ENCODE measurements around the gene KBTBD4. TPM values are rescaled to one million over a fixed set of nuclear protein-coding genes. Genes with fewer than 3 reads are reported as not detected.
A peak's percentile ranks its signal among the peaks of the same experiment; 100 is the strongest.
"Not testable (repeated sequence)": the region's sequence is repeated elsewhere in the genome, so short reads cannot be mapped to it uniquely, and the experiment has no call there.

Gene KBTBD4
- polyA plus RNA-seq, 10 donors = 11.2 to 14.5 (median 13.4) TPM

GRCh38 chr11:47564366-47564765 lies 14.4 kb downstream of the KBTBD4 start:
- not testable (repeated sequence) for DNase-seq

GRCh38 chr11:47562393-47562792 lies 16.4 kb downstream of the KBTBD4 start:
- not testable (repeated sequence) for DNase-seq

GRCh38 chr11:47560426-47560825 lies 18.3 kb downstream of the KBTBD4 start:
- no peak for DNase-seq

- DNase-seq = no peak
Observed at GRCh38 chr11:47558695-47559094, 20.1 kb downstream of the KBTBD4 start.

- DNase-seq = not testable (repeated sequence)
Observed at GRCh38 chr11:47557004-47557403, 21.8 kb downstream of the KBTBD4 start.

GRCh38 chr11:47553406-47553743 lies 25.4 kb downstream of the KBTBD4 start:
- DNase-seq = no peak

- peak; percentile 90 to 98 (median 94) for DNase-seq
Observed at GRCh38 chr11:47552566-47553405, 26.0 kb downstream of the KBTBD4 start, which contains the start of gene CELF1. CELF1 (minus strand) TSS chr11:47553132; CDS start chr11:47499523, 53,609 bp downstream.

- DNase-seq = peak in 2 of 3 donors; percentile 20 to 33
Observed at GRCh38 chr11:47552056-47552565, 26.7 kb downstream of the KBTBD4 start.

GRCh38 chr11:47551086-47551485 lies 27.7 kb downstream of the KBTBD4 start:
- DNase-seq = no peak

- DNase-seq = no peak
Observed at GRCh38 chr11:47550288-47551047, 28.3 kb downstream of the KBTBD4 start.

GRCh38 chr11:47546274-47546673 lies 32.5 kb downstream of the KBTBD4 start:
- not testable (repeated sequence) for DNase-seq

- no peak for DNase-seq
Observed at GRCh38 chr11:47545298-47545697, 33.5 kb downstream of the KBTBD4 start.

GRCh38 chr11:47541070-47541469 lies 37.7 kb downstream of the KBTBD4 start:
- no peak for DNase-seq

- DNase-seq = no peak
Observed at GRCh38 chr11:47539681-47540039, 39.1 kb downstream of the KBTBD4 start.

GRCh38 chr11:47538741-47539565 lies 39.8 kb downstream of the KBTBD4 start:
- DNase-seq = no peak

GRCh38 chr11:47536915-47537314 lies 41.9 kb downstream of the KBTBD4 start:
- peak in 2 of 3 donors; percentile 55 to 71 for DNase-seq

- no peak for DNase-seq
Observed at GRCh38 chr11:47534704-47535251, 44.0 kb downstream of the KBTBD4 start.

GRCh38 chr11:47533690-47534151 lies 45.0 kb downstream of the KBTBD4 start:
- peak in 1 of 3 donors; percentile 60 for DNase-seq

- DNase-seq = no peak
Observed at GRCh38 chr11:47532597-47533213, 46.1 kb downstream of the KBTBD4 start.

GRCh38 chr11:47531666-47532065 lies 47.1 kb downstream of the KBTBD4 start:
- no peak for DNase-seq

GRCh38 chr11:47530721-47531120 lies 48.0 kb downstream of the KBTBD4 start:
- DNase-seq = not testable (repeated sequence)
